Fibroblast of skin of scalp (primary cell): ENCODE measurements around the gene ZNF593. TPM values are rescaled to one million over a fixed set of nuclear protein-coding genes. Genes with fewer than 3 reads are reported as not detected.

Source experiments
- DNase-seq: peaks from one replicate; pipeline ENCODE4 v3.0.0-alpha.2; 2013
- polyA plus RNA-seq, 2 experiments: library from polyadenylated mRNA; unstranded; fragments of 120-200 nt; gene quantifications; one replicate each; pipeline ENCODE4 v1.2.1, GENCODE V29; 2013; ENCODE audit not compliant: insufficient read length in 2 of 2

The ZNF593 gene
- 30.6 TPM for polyA plus RNA-seq (2013, experiment 1 of 2; ENCODE audit: insufficient read length)
- polyA plus RNA-seq (2013, experiment 2 of 2; ENCODE audit: insufficient read length) = 25.9 TPM

DNA sequence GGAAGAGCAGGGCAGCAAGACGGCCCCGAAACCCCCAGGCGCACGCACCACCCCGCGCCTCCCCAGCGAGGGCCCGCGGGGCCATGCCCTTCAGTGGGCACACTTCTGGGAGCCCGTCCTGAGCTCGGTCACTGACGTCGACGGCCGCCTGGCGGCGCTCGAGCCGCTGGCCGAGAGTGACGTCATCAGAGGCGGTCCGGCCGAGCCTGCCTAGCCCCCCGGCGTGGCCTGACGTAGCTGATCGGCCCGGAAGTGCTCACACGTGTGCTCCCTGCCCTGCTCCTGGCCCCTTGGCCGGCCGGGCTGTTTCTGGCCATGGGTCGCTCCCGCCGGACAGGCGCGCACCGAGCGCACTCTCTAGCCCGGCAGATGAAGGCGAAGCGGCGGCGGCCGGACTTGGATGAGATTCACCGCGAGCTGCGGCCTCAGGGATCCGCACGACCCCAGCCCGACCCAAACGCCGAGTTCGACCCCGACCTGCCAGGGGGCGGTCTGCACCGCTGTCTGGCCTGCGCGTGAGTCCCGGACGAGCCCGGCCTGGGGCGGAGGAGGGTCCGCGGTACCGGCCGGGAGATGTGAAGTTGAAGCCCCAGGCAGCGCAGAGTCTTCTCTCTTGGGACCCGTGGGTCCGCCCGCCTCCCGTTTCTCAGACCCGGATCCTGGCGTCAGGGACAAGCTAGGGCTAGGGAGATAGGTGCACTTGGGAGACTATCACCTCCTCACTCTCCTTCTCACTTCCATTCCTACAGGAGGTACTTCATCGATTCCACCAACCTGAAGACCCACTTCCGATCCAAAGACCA, at the start of gene ZNF593:
Gene ZNF593, plus strand, starts transcription at position 240 of the 803 bp plus-strand sequence. Its CDS starts 76 bp downstream, at position 316.
- peak; percentile 92 for DNase-seq

DNA sequence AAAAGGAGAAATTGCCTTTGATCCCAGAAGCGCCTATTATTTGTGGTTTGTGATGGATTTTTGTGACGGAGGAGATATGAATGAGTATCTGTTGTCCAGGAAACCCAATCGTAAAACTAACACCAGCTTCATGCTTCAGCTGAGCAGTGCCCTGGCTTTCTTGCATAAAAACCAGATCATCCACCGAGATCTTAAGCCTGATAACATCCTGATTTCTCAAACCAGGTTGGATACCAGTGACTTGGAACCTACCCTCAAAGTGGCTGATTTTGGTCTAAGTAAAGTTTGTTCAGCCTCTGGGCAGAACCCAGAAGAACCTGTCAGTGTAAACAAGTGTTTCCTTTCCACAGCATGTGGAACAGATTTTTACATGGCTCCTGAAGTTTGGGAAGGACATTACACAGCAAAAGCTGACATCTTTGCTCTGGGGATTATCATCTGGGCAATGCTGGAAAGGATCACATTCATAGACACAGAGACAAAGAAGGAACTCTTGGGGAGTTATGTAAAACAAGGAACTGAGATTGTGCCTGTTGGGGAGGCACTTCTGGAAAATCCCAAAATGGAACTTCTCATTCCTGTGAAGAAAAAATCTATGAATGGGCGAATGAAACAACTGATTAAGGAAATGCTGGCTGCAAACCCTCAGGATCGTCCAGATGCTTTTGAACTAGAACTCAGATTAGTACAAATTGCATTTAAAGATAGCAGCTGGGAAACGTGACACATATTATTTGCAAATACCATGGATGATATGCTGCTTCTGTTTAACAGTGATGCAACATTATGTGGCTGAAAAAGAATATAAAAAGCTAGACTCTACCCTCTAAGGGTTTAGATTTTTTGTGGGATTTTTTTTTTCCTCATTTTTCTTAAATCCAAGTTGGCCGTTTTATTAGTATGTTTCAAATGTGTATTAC, 47.6 kb upstream of the ZNF593 start:
- DNase-seq = no peak

DNA sequence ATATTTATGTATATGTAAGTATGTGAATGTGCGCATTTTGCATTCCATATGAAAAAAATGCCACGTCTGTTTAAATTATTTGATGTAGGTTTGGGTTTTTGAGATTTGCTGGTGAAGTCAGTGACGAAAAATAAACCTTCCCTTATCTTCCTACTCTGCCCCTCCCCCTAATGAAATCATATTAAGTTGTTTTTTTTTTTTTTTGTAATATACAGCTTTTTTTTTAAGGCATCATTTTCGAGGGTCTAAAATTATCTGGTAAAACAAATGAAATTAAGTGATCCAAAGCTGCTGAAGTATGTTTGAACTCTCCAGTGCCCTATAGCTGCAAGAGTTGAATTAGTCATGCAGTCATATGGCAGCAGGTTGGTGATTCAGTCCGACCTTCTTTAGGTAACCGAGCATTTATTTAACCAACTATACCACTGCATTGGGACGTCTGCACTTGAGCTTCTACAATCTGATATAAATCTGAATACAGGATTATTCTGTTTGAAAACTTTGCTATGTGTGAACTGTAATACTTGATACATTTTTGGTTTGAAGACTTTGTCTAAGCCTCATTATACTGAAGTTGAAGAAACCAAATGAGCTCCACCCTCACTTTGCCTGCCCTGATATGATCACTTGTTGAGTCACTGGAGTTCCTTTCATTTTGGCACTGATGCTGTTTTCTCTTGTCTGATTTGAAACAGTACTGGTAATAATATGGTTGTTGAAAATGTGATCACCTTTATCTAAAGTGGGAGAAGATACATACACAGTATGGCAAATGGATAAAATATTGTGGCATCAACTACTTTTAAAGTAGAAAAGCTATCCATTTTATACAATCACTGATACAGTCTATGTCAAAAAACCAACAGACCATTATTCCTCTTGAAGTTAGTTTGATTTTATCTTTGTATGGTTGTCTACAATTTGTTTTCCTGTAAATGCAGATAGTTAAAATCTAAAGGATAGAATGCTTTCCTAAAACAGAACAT, 46.4 kb upstream of the ZNF593 start:
- DNase-seq = no peak

DNA sequence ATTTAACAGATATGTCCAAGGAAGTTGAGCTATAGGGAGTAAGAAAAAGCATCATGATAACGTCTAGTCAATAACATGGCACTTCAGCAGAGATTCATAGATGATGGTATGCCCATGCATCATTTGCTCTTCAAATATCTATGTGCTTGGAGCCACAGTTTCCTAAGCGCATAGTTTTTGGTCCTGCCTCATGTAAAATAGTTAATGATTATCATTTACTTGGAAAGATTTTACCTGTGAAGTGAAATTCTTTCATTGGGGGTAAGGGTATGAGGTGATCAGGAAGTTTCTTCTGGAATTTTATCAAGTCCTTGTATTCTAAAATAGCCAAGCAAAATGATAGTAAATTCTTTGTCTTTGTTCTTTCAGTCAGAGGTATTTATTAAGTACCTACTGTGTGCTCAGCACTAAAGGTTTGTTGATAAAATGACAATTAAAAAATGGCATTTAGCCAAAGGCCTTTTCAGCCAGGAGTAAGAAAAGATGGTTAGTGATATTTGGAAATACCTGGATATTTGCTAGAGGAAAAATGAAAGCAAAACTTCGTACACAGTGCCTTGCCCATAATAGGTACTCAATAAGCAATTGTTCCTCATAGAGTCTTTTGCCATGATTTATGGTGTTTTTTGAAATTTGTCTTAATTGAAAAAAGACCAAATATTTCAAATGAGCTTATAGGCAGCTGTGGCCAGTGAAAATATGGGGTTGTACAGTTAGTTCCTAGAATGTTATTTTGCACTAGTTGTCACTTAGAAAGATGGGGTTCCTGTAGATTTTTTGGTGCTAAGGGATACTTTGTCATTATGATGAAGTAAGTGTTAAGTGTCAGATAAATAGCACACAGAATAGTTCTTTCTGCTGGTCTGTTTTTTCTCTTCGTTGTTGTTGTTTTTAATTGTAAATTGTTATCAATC, 45.0 kb upstream of the ZNF593 start:
- DNase-seq = no peak

DNA sequence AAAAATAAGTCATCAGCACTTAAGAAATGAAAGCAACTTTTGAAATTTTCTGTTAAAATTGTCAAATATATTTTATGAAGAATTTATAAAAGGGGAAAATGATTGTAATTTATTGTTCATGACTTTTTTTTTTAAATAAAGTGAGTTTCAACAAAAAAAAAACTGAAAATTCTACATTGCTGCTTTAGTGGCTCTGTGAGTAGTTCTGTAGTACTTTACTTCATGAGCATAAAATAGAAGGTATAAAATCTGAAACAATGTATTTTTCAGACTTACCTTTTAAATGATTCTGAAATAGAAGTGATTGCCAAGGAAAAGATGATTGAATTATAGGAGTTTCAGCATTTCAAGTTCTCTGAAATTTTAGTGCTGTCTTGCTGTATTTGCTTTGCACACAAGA, 44.3 kb upstream of the ZNF593 start:
- DNase-seq = no peak

DNA sequence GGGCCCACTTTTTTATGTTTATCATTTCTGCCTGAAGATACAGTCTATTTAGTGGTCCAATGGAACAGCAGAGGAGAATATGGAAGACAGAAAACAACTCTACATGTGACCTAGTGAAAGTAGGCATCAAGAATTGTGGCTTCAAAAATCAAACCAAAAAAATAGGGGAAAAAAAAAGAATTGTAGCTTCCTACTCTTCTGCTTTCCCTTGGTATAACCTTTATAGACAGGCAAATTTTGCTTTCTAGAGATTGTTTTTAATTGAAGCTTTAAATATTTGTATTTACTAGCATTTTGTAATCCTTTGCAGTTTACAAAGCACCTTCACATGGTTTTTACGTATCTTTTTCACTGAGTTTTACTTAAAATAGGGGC, 43.8 kb upstream of the ZNF593 start:
- no peak for DNase-seq

DNA sequence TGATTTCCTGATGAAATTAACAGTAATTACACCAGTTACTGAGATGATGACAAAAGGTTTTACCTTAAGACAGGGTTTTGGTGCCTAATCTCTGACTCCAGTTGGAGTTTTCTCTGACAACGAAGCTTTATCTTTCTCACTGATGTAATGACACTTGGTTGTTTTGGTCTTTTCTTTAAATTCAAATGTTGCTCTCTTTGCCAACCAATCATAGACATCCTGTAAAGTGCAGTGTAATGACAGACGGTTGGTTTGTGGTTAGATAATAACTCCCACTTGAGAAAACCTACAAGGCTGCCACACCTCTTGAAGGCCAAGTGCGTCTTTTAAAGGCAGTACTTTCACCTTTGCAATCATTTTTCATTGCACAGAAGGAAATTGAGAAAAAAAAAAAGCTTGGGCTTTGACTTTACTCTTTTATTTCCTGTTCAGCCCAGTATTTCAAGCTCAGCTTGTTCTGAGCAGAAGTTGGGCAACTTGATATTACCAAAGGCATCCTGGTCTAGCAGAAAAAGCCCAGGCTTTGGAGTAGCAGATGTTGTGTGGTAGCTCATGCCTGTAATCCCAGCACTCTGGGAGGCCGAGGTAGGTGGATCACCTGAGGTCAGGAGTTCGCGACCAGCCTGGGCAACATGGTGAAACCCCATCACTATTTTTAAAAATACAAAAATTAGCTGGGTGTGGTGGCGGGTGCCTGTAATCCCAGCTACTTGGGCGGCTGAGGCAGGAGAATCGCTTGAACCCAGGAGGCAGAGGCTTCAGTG, 43.2 kb upstream of the ZNF593 start:
- DNase-seq = no peak

DNA sequence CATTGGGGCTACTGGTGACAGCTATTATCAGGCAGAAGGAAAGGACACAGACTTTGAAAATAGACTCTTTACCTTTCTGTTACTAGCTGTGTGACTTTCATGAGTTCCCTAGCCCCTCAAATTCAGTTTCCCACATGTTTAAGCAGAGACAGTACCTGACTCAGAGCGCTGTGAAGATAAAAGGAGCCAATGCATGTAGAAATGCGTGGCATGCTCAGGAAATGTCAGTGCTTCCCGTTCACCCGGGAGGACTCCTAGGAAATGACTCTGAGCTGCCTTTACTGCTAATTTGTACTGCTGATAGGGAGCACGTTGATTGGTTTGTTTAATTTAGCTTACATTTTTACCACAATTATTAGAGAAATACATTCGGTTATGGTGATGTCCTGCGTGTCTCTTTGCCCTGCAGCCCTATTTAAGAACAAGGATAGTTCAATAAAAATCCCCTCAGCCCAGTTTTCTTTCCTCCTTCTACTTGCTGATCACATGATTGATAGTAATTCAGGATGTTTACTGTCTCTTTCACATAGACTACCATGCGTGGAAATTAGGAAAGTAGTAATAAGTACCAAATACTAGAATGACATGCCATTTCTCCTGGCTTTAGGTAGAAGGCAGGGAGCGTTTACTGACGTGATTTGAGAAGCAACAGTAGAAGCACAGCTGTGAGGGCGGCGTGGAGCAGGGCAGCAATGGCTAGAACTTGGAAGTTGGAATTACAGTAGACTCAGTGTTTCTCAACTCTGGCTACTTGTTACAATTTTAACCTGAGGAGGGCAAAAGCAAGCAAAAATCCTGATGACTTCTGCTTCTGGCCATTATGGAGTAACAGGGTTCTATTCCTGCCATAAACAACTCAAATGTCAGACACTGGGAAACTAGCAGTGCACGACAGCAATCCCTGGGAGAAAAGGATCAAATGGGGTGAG, 42.2 kb upstream of the ZNF593 start:
- no peak for DNase-seq

DNA sequence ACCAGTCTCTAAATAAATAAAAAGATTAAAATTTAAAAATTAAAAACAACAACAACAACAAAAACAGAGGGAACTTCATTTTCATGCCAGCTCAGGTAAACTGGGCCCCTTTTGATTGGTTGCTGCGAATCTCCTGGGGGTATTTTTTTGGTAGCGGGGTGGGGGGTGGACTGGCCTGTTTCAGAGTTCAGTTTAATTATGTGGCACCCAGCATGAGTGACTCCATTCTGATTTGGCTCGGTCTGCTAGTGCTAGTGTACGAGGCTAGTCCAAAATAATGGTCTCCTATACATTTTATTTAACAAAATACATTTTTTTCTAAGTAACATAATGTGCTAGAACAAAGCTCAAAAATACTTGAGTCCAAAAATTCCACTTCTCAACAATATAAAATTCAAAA, 39.9 kb upstream of the ZNF593 start:
- no peak for DNase-seq

DNA sequence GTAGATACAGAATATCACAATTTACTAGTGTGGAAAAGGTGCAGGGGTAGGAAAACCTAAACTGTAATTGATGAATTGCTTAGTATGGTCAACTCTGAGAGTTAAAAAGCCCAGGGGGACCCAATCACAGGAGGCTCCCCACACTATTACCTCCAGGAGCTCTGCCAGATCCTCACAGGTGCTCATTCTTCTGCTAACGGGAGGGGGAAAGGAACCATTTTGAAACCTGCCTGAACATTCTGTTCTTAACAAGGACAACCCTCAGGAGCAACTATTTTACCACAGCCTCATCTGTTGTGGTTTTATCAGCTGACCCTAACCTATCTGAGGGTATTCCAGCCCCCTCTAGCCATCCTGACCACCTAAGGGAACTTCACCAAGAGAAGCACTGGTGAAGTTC, 39.0 kb upstream of the ZNF593 start:
- DNase-seq = no peak

DNA sequence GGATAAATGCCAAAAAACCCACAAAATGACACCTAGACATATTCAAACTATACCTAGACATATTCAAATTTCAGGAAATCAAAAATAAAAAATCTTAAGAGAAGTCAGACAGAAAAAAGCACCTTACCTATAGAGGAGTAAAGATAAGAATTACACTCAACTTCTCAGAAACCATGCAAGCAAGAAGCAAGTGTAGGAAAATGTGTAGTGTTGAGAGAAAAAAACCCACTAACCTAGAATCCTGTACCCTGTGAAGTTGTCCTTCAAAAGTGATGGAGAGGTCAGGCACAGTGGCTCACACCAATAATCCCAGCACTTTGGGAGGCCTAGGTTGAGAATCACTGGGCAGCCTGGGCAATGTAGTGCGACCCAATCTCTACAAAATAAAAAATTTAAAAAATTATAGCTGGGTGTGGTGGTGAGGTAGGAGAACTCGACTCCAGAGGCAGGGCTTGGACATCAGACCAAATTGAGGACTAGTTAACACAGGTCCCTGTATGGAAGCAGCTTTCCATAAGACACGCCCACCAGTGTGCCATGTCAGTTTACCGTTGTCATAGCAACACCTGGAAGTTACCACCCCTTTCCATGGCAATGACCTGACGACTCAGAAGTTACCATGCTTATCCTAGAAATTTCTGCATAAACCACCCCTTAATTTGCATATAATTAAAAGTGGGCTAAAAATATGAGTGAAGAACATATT, 37.4 kb upstream of the ZNF593 start:
- DNase-seq = no peak

DNA sequence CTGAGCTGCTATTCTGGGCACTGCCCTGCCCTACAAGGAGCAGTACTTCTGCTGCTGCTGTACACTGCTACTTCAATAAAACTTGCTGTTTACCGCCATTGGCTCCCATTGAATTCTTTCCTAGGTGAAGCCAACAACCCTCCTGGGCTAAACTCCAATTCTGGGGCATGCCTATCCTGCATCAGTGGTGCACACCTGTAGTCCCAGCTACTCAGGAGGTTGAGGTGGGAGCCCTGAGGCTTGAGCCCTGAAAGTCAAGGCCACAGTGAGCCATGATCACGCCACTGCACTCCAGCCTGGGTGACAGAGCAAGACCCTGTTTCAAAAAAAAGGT, 36.9 kb upstream of the ZNF593 start:
- DNase-seq = no peak

DNA sequence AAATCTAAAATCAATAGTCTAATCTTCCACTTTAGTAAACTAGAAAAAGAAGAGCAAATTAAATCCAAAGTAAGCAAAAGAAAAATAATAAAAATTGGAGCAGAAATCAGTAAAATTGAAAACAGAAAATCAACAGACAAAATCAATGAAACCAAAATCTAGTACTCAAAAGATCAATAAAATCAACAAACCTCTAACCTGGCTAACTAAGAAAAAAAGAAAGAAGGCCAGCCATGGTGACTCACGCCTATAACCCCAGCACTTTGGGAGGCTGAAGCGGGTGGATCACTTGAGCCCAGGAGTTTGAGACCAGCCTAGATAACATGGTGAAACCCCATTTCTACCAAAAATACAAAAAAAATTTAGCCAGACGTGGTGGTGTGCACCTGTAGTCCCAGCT, 35.2 kb upstream of the ZNF593 start:
- no peak for DNase-seq

DNA sequence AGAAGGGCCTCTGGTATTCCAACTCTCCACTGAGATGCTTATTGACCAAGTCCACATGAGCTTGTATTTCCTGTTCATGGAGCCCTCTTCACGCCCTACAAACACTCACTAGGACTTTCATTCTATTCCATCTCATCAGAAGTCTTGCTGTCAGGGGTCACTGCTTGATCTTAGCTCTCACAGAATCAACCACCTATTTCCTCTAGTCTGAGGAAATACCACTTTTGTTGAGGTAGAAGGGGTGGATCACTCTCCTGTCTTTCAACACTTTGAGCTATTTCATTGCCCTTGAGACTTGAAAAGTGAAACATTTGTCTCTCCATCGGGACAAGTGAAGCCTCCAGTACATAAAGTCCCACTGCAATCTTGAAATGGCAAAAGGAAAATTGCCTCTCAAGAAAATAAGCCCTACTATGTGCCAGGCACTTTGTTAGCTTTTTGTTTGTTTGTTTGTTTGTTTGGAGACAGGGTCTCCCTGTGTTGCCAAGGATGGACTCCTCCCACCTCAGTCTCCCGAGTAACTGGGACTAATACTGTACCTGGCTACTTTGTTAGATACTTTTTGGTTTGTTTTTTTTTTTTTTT, 30.6 kb upstream of the ZNF593 start:
- DNase-seq = no peak

DNA sequence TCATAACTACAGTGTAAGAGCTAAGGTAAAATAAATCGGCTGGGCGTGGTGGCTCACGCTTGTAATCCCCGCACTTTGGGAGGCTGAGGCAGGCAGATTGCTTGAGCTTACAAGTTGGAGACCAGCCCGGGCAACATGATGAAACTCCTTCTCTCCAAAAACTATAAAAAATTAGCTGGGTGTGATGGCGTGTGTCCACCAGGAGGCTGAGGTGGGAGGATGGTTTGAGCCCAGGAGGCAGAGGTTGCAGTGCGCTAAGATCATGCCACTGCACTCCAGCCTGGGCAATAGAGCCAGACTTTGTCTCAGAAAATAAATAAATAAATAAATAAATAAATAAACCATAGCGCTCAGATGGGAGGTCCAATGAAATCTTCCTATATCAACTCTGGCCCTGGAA, 27.5 kb upstream of the ZNF593 start:
- no peak for DNase-seq

DNA sequence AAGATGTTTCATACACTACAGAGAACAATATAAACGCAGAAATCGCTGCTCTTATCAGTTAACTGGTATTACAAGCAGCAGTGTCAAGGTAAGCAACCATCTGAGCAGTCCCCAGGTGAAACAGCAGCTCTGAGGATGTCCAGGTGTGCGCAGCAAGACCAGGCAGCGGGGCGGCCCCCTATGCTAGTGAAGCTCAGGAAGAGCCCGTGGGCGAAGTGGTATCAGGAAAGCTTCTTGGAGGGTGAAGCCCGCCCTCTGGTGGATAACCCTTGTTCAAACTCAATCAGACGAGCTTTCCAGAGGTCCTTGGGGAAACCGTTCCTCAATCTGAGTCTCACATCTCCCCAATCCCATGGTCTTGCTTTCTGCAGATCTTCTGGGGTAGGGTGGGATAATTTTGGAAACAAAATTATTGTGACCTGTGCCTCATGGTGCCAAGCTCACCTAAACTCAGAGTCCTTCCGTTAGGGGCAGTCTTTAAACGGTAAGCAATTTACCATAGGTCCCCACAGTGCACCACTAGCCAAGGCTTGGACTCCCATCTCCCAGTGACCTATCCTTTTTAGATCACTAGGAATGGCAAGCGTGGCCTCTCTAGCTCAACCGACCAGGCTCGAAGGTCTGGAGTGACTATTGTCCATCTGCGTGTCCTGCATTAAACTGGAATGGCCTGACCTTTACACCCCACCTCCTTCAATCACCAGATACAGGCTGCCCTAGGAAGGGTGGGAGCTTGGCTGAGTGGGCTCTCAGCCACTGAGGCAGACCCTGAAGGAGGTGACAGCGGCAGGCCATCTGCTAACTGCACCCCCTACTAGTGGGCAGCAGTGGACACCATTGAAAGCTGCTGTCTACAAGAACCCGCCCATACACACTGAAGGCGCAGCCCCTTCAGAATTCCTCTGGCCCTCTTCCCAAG, 24.4 kb upstream of the ZNF593 start:
- peak; percentile 75 for DNase-seq

DNA sequence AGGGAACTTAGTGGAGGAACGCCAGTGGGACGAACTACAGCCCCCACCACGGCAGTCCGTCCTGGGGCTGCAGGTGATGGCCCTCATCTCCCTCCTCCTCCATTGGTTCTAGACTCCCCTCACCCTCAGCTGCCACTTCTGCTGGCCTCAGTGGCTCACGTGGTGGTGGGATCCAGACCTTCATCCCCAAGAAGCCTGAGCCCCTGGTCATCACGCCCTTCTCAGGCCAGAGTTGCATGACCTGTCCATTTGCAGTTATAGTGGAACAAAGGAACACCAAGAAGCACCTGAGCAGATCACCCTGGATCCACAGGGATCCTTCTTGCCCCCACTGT, 23.8 kb upstream of the ZNF593 start:
- DNase-seq = no peak
